Mucosa of gallbladder (tissue), 1 donor: ENCODE data around the gene ALDH1A1. TPM values are rescaled to one million over a fixed set of nuclear protein-coding genes. Genes with fewer than 3 reads are reported as not detected.
"Not testable (repeated sequence)": the region's sequence is repeated elsewhere in the genome, so short reads cannot be mapped to it uniquely, and the experiment has no call there.

Experiments
- DNase-seq: peaks from one replicate; pipeline ENCODE4 v3.0.0-alpha.2; 2020; ENCODE audit warnings: low spot score
- total RNA-seq: library from RNA; stranded (reverse); gene quantifications from one replicate; pipeline ENCODE4 v1.2.1, GENCODE V29; 2021
- donor health status: DM: no; HTN: no; CAD: no.

The ALDH1A1 gene
- total RNA-seq, 1 donor from 2014 or later = 452 TPM

DNA sequence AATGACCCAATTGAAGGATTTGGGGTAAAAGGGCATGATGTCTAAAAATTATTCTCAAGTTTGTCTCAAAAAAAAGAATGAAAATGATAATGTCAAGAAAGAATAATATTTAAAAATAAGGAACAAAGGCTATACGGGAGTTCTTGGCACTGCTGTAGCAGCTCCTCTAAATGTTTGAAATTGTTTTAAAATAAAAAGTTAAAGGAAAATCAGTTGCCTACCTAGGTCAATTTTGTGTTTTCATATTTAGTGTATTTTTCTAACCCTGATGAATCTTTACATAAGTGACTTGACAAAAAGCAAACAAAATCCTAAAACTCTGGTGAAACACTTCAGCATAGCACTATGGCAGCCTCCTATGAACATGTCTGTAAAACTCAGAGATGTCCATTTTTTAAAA lies 56.4 kb downstream of the ALDH1A1 start:
- DNase-seq = no peak

DNA sequence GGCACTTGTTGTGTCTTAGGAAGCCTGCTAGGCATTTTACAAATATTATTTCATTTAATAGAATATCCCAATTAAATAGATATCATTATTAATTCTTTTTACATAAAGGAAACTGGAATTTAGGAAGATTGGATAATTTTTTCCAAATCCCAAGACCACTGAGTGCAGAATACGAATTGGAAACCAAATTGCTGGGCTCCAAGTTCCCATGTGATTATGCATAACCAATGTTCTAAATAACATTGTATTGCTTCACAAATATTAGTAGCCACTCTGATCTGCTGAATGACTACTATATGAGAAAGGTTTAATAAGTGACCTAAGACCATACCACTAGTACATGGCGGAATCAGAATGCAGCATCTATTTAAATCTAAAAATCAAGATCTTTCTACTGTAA lies 57.7 kb downstream of the ALDH1A1 start:
- DNase-seq = no peak

DNA sequence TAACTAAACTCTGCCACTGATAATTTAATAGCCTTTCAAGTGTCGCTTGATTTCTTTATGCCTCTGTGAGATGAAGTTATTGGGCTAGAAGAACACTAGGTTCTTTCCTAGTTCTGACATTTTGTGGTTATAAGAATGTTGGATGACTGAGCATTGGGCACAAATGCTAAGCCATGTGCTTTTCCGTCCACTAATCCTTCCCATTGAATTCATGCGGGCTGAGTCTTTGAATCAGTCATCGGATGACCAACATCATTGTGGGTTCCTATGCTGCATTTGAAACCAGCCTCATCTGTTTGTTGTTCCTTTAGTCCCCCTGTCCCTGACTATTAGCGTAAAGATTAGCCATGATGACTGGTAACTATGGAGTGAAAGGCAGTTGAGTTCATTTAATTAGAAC lies 58.5 kb downstream of the ALDH1A1 start:
- no peak for DNase-seq

DNA sequence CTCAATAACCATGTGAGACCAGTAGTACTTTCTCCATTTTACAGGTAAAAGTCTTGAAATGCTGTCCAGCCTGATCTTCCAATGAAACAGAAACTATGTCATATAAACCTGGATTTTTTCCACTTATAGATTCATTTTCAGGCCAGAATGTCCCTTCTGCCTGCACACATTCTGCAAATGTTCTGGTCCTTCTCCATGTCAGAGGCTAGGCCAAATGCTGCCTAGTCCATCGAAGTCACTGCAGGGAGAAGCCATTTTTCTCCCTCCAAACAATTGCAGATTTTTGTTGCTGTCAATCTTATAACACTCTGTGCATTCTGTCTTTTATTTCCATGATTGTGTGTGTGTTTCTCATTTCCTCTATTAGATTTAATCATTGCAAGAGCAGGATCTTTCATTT lies 59.4 kb downstream of the ALDH1A1 start:
- DNase-seq = no peak

DNA sequence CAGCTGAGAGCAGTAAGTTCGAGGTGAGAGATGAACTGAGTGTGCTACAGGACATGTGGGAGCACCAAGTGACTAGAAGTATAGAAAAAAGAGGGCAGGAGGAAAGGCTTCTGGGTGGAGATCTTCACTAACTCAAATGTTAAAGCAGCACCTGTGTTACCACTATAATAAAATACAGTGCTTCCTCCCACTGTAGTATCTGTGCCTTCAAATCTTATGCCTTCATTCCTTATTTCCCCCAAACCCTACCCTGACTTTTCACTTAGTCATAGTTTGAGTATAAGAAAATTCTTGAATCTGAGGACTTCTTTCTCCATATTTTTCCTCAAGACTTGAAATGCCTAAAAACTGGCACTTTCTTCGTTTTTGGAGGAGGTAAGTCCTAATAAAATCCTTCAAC lies 61.8 kb downstream of the ALDH1A1 start:
- no peak for DNase-seq

DNA sequence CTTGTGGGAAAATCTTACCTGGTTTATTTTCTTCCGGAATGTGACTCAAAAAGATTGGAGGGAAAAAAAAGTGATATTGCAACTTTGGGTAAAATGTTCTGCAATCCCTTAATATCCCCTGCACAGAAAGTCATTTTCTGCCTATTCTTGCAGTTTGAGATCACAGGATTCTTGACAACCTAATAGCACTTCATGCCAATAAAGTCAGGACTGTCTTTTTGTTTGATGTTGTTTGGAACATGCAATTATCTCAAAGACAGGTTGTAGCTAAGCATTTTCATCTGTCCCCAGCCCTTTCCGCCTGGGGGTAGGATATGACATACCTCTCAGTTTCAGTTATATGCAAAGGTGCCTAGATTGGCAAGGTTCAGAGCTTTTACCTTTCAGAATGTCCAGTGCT lies 63.9 kb downstream of the ALDH1A1 start:
- no peak for DNase-seq

DNA sequence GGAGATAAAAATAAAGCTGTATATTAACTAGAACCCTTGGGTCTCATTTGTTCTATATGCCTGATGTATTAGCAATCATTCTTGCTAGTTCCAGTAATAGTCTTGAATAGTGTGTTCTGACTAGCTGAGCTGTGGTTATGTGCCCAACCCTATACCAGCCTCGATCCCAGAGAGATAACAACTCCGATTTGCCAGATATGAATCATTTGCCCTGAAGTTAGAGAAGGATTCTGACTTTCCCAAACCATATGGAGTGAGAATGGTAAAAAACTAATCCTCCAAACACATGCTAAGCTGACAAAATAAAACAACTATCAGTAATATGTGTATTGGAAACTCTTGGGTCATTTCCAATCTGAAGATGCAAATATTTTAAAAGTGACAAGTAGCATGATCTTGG lies 64.8 kb downstream of the ALDH1A1 start:
- DNase-seq = no peak

DNA sequence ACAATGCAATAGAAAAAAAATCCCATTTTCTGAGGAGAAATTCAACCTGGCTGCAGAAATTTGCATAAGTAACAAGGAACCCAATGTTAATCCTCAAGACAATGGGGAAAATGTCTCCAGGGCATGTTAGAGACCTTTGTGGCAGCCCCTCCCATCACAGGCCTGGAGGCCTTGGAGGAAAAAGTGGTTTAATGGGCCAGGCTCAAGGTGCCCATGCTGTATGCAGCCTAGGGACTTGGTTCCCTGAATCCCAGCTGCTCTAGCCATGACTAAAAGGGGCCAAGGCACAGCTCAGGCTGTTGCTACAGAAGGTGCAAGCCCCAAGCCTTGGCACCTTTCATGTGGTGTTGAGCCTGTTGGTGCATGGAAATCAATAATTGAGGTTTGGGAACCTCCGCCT lies 66.5 kb downstream of the ALDH1A1 start:
- DNase-seq = no peak

DNA sequence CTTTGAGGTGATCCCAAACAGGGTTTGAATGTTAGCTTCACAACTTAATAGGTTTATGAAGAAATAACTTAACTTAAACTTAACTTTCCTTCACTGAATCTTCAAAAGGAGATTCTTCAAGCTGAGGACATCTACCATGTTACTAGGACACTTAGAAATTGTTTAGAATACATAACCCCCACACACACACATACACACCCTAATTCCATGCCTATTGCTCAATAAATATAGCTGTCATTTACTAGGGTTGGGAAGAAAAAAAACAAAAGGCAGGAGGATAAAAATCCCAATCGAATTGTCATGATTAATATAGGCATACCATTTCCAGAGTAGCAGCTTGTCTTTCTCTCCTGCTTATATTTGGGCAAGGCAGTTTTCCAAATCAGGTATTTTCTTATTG lies 68.3 kb downstream of the ALDH1A1 start:
- DNase-seq = no peak

DNA sequence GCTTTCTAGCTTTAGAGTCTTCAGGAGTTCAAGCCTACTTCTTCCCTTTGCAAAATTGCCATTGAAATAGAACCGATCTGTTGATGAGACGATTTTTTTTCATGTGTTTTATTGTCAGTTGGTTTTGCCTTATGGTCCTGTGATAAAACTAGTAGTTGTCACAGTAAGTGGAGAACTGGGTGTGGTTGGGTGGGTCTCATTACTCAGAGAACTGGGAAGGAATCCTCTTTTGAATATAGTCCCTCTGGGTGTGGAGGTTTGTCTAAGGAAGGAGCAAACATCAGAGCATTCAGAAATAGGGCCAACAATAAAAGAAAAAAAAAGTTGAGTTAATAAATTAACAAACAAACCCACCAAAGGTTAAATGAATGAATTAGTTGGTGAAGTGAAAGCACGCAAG lies 69.0 kb downstream of the ALDH1A1 start:
- DNase-seq = no peak

DNA sequence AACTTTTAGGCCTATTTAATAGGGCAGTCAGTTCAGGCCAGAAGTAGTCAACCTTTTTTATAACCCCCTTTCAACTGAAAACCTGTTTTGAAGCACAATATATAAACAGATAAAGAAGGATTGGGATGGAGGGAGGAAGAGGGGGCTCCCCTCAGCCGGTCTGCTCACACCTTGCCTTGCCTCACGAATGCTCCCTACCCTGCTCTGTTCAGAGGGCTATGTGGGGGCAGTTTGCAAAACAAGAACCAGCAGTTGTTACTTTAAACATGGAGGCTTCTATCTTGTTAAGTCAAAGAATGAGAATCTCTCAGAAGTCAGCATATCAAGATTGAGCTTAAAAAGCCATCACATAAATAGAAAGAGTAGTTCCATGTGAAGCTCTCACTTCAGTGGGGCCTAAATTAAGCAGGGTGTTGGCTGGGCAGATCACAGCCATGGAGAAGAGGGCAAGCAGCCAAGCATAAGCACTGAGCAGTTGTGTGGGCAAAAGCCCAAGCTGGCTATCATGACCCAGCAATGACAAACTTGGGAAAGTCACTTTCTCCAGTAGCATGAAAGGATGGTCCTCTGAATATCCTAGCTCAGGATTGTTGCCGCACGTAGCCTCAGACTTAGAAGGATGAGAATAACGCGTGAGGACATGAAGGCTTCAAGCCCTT lies 70.6 kb downstream of the ALDH1A1 start:
- DNase-seq = no peak

DNA sequence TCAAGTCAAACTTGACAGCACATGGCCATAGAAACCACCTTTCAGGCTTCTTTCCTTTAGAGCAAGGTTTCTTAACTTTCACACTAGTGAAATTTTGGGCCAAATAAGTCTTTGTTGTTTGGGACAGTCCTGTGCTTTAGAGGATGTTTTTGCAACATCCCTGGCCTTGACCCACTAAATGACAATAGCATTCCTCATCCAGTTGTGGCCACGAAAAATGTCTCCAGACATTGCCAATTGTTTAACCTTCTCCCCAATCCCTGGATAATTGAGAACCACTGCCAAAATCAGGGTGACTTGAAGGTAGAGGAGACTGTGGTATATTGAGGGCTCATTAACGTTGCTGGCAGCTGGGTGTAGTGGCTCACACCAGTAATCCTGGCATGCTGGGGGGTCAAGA lies 72.0 kb downstream of the ALDH1A1 start:
- DNase-seq = no peak

DNA sequence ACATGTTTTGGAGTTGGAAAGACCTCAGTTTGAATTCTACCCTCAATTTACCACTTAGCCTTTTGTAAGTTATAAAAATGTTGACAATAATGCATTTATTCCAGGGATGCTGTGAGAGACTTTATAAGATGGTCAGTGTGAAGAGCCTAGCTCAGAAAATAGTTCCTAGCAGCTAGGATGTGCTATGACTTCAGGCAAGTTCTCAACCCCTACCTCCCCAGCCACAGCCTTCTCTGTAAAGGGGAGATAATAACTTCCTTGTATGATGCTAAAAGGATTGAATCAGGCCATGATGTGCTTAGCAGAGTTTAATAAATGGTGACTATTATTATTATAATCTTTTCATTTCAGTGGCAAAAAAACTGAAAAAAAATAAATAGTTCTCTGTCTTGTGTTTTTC lies 77.6 kb downstream of the ALDH1A1 start:
- no peak for DNase-seq

DNA sequence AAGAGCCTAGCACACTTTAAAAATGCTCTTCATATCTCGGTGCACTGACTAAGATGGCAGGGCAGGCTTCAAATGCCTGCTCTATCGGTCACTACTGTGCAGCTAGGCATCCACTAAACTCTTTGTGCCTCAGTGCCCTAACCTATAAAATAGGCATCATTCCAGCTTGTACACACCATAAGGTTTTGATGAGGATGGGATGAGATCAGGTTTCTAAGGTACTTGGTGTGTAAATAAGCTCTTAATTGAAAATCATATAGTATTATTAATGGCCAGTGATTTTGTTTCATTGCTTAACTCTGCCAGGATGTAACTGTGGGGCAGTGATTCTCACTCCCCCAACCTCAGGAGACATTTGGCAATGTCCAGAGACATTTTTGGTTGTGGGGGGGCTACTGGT lies 78.5 kb downstream of the ALDH1A1 start:
- DNase-seq = no peak

DNA sequence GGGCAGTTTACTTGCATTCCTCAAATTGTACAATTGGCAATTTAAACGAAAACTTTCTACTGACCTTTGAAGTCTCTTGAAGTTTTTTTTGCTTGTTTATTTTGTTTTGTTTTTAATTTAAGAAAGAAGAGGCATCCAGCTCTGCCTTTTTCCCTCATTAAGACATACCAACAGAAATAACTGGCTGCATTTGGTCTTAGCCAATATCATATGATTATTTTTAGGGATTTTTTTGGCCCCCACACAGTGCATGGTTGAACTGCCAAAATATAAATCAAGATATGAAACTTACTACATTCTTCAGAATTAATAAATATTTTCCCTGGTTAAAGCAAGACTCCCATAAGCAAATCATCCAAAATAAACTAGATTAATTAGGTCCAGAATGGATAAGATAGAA lies 79.4 kb downstream of the ALDH1A1 start:
- no peak for DNase-seq

DNA sequence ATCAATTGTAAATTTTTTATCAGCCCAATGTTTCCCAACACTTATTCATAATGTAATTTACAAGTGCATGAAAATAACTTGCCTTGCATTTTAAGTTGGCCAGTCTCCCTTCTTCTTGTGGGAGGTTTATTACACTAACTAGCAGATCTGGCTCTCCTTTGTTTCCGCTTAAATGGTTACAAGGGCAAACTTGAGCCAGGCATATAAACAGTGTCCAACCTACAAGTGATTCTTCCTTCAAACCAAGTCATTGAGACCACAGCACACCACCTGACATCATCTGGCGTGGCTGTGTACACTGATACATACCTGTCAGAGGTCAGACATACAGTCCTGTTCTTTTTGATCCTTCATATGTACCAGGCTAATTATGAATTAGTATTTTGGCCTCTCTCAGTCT lies 80.1 kb downstream of the ALDH1A1 start:
- no peak for DNase-seq

DNA sequence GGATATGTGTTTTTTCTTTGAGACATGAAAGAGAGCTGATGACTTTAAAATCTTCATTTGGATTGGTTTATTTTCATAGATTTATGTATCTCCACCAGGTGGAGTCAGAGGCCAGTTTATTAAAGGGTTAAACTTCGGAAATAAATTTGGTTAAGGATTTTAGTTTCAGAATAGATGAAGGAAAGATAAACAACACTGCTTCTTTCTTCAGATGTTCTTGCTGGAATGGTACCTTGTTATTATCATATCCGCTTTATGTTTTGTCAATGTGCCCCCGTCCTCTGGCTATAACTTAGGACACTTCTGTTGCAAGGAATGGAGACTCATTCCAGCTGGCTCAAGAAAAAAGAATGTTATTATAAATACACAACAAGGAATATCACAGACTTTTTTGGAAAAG lies 81.2 kb downstream of the ALDH1A1 start:
- no peak for DNase-seq

DNA sequence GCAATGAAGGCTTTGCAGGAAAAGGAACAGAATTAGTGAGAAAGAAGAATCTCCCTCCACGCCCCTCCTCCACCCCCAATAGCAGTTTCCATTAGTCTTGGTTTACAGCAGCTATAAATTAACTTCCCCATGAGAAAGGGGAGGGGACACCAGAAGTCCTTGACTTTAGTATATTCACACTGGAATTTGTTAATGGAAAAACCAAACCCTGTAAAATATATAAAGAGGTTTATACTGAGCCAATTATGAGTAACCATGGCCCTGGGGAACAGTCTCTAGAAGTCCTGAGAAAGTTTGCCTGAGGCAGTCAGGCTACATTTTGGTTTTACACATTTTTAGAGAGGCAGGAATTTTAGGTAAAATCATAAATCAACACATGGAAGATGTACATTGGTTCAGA lies 88.5 kb downstream of the ALDH1A1 start:
- no peak for DNase-seq

DNA sequence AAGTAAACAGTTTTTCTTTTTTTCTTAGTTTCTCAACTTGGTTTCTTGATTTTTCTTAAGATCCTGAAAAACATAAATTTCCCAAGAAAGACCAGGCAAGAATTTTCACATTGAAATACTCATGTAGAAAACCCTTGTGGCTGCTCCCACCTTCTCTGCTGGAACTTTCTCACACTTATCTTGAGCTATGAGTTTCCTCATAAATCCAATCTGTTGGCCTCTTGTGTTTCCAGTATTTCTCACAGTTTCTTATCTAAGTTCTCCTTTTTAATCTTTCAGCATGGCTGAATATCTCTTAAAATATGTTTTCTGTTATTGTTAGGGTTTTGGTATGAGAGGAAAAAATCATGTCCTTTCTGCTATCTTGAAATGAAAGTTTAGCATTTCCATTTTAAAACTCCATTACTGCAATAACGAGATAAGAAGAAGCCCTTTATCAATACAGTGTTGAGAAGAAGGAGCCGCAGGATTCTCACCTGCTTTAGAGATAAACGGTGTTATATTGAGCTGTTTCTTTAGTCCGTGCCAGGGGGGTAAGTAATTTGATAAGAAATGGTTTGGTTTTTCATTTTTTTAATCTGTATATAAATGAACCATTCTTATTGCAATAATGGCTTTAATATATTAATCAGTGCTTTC lies 89.3 kb downstream of the ALDH1A1 start:
- DNase-seq = no peak

DNA sequence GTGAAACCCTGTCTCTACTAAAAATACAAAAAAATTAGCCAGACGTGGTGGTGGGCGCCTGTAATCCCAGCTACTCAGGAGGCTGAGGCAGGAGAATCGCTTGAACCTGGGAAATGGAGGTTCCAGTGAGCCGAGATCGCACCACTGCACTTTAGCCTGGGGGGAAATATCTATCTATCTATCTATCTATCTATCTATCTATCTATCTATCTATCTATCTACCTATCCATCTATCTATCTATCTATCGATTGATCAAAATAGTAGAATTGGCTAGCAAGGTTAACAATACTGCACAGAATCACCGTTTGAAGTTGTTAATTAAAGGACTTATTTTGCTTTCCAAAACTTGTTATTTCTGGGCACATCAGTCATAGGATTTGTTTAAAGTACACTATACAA lies 90.1 kb downstream of the ALDH1A1 start:
- not testable (repeated sequence) for DNase-seq

DNA sequence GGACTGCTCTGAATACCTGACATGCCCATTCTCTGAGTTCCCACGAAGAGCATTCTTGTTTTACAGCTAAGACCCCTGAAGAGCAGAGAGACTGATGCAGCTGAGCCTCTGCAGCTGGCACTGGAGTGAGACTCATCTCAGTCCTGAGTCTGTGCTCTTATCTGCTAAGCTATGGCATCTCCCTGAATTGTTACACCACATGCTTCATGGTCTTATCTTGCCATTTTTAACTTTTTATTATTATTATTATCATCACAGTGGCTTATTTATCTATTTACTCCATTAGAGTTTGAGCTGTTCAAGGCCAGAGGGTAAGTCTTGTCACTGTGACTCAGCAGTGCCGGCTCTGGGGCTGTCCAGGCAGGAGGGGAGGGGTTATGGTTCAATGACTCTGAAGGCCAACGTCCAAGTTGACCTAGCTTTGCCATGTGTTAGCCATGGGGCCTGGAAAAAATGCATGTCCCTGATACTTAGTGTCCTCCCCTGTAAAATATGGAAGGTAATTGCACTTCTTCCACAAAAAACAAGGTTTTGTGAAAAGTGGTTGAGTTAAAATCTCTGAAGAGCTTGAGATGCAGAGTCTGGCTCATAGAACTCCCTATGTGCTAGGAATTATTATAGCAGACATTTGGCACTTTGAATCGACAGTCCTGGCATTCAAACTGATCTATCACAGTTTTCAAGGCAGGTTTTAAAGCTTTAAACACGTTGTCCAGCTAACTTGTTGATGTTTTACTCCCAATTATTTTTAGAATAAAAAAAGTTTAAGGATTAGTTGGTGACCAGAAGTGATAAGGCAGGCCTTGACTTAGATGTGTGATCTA lies 94.6 kb downstream of the ALDH1A1 start:
- peak; percentile 54 for DNase-seq

DNA sequence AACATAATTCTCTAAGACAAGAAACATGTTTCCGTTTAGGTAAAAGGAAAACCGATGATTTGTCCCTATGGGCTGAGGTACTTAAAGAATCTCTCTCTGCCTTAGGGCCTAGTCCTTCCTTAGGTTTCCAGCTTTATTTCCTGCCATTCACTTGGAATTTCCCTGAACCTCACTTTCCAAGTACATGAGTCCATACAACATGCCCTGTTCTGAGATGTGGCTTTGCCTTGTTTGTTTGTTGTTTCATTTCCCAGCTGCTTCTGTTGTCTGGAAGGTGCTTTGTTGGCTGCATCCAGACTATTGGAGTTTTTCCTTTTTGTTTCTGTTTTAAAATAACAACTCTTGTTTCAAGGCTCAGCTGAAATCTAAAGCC lies 95.2 kb downstream of the ALDH1A1 start:
- DNase-seq = no peak

DNA sequence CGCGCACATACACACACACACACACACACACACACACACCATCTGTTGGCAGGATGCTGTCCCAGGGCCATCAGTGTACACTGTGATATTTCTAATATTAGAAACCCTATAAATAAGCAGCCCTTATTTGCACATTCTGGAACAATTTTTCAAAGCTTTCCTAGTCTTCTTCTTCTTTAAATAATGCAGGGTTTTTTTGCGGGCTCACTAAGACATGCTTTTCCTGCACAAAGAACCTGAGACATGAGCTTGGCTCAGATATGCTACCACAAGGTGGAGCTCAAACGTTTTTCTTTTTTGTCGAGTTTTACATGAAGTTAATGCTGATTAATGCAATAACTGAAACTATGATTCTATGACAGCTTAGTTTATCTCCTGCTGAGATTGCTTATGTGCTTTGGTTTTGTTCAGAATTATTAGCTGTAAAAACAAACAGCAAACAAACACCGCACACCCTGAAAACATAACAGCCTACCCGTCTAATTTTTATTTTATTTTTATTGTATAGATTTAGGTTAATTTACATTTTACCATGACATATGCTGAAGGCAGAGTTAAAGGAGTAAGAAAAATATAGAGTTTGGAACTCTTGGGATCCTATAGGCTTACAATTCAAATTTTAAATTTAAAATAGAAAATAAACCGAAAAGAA lies 95.8 kb downstream of the ALDH1A1 start:
- peak; percentile 39 for DNase-seq
